Urothelium cell line (cell line): Measurements from ENCODE around the gene CDH4.

Source experiments
- DNase-seq: peaks from one replicate; pipeline ENCODE4 v3.0.0; 2011; ENCODE audit warnings: low spot score, mixed read lengths
- FAIRE-seq: peaks from 2 replicates; lab custom pipeline; 2011; peaks lifted over from hg19 to GRCh38; lab: Jason Lieb, UNC

The CDH4 gene

DNA sequence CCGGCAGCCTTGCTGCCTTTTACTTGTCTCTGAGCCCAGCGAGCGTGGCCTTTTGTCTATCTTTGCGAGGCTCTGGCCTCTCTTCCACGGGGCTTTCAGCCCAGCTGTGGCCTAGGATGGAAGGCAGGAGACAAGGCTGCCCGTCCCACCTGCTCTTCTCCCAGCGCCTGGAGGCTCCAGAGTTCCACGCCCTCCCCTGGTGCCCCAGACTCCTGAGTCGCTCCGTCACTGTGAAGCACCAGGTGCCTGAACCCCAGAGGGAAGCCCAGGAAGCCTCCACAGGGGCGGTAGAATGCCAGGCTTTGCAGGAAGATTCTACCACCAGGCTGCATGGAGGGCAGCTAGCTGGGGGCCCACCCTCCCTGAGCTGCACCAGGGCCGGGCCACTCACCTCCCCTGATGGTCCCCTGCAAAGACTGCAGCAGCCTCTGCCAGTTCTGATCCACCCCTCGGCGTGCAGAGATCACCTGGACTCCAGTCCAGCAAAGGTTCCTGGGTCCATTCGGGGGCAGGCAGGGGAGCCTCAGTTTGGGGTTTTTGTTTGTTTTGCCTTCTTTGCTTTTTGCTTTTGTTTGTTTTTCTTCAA is 384.6 kb downstream of the CDH4 start:
- FAIRE-seq (no peak), DNase-seq (no peak)

DNA sequence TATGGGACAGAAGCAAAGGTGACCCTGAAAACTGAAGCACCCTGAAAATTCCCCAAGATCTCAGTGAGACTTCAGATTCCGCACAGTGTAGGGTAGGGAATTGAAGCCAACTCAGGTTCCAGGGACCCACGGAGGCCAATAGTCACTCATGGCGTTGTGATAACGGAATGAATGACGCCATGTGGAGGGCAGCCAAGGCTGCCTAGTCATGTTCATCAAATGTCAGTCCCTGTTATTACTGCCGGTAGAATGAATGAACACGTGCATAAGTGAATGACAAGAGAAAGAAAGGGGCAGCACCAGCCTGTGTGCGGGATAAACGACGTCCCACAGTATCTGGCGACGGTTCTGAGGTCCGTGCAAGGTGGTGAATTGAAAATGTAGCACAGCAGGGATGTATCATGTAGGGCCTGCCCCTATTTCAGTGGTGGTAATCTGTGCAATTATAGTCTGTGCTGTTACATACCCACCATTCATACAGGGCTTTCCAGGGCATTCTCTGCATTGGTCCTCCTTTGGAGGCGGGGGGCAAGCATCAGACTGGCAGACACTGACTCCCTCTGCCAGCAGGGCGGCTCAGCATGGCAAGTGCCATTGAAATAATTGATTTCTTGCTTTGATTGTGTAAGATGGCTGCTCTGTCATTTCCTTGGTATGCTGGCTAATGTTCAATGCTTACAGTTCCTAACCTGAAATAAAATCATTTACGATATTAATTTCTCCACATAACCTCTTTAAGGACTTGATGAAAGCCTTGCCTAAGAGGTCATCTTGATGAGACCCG is 386.9 kb downstream of the CDH4 start:
- DNase-seq (peak; percentile 17), FAIRE-seq (no peak)

DNA sequence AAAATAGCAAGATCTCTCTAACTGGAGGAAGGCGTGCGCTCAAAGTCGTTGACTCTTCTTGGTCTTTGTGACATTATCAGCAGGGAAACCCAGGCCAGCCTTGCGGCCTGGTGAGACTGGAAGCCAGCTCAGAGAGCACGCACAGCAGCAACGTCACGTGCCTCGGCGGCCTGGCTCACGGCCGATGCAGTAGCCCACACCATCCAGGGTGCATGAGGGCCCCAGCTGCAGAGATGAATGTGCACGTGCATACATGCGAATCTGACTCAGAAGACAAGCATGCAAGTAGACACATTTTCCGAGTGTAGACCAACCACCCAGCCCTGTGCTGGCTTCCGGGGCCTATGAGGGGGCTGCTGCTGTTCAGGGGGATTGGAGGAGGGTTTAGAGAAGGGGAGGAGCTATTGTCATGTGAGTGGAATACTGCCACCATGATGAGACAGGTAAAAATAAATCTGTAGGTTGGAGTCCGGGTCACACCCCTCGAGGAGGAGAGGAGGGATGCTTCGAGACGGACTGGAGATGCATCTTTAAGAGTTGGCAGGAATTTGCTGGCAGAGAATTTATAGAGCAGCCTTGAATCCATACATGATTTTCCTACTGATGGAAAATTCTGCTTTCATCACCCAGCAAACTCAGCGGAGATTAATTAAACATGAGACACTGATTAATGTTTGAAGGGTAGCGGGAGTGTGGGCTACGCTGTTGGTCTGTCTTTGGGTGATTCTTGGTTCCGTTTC is 388.2 kb downstream of the CDH4 start:
- DNase-seq: peak; percentile 83
- peak; percentile 94 for FAIRE-seq

DNA sequence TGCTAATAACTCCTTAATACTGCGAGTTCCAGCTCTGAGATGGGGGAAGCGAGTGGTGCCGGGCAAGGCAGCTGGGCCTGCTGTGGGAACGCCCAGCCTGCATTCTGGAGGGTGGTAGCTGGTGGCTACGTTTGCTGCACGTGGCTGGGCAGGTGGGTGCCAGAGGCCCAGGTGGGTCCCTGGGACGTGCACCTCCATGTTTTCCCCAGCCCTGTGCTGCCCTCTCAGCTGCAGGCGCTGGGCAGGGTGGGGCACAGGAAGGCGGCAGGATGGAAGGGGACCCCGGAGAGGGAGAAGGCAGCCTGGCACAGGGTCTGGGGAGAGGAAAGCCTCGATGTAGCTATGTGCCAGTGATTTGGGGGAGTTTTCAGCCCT is 388.8 kb downstream of the CDH4 start:
- DNase-seq (no peak), FAIRE-seq (no peak)

DNA sequence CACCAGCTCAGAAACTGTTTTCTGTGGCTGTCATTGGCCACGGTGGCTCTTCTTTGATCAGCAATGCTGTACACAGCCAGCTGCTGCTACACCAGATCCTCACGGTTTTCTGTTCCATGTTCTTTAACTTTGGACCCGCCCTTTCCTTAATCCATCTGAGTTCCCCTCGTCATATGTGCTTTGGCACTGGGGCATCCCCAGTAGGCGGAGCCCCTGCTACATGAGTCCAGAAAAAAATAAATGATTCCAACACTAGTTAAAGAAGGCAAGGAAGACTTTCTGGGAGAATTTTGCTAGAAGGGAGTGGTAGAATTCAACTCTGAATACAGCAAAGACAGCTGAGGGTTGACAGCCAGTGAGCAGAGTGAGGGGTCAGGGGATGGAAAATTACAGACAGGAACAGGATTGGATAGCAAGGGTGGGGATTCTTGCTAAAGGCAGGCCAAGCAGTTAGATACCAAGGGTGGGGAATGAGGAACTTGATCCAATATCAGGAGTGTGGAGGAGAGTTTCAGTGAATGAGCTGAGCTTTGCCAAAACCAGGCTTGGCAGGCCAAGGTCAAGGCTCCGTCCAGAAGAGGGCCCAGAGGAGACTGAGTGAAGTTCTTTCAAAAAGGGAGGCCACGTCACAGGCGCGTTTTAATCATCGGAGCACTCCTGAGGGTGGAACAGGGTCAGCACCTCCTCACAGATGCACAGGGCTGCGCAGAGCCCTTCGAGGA is 391.8 kb downstream of the CDH4 start:
- FAIRE-seq: no peak
- DNase-seq: no peak

DNA sequence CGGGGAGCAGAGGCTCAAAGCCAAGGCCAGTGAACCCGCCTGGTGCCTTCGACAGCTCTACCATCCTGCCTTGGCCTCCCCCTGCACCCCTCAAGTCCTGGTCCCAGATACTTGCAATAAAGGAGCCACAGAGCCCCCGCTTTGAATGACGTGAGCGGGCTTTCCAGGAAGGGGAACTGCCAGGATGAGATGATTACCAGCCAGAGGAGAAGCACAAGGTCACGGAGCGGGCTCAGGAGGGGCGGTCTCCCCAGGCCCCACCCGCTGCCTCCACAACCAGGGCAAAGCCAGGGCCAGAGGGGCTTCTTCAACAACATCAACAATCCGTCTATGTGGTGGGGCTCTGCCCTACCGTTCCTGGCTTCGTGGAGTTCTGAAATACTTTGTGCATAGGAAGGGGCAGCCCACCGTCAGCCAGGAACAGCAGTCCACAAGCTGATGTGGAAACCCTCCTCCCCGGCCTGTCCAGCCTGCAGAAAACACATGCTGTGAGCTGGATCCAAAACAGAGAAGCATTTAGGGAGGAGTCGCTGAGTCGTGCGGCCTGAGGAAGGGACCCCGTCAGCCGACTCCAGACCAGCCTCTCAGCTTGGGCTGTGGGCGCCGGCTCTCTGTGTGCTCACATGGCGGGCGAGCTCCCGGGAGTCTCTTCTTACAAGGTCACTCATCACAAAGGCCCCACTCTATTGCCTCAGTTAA is 392.5 kb downstream of the CDH4 start:
- FAIRE-seq (no peak), DNase-seq (no peak)

DNA sequence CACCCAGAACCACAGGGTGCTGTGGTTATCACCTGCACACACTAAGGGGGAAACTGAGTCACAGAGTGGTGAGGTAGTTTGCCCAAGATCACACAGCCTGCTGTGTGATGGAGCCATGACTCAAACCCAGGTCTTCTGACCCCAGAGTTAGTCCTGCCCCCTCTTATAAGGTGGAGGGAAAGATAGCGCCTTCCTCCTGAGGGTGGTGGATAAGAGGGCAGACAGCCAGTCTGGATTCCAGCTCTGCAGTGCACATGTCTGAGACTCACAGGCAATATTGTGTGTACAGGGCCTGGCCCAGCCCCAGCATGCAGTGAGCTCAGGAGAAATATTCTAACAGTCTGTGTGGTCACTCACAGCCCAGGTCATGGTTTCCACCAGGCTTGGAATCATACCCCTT is 393.7 kb downstream of the CDH4 start:
- DNase-seq (no peak), FAIRE-seq (no peak)

DNA sequence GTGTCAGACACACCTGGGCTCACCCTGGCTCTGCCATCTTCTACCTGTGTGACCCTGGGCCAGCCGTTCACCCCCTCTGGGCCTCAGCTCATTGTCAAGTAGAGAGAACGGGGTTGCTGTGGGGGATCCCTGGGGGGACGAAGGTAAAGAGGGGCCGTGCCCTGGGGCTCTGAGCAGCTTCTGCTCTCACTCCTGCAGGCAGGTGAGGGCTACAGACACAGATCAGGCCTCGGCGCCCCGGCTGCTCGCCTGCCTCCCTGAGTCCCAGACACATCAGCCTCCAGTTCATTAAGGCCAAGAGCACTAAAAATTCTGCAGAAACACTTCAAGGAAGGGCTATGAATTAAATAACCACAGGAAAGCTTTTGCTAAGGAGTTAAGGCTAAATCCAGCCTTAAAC is 394.4 kb downstream of the CDH4 start:
- FAIRE-seq (no peak), DNase-seq (no peak)

DNA sequence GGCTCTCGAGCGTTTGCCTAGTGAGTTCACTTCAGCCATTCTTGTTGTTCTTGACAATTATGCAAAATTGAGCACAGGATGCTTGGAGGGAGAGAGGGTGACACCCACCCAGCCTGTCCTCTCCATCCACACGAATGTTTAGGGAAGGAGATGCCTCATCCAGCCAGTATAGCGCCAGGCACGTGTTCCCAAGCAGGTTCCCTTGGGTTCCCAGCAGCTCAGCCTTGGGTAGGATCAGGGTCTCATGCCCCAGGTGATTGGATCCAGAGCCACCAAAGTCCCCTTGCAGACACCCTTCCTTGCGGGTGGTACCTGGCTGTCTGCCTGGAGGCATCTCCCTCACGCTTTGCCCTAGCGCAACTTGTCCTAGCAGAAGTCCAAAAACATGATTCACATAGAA is 394.9 kb downstream of the CDH4 start:
- FAIRE-seq: no peak

DNA sequence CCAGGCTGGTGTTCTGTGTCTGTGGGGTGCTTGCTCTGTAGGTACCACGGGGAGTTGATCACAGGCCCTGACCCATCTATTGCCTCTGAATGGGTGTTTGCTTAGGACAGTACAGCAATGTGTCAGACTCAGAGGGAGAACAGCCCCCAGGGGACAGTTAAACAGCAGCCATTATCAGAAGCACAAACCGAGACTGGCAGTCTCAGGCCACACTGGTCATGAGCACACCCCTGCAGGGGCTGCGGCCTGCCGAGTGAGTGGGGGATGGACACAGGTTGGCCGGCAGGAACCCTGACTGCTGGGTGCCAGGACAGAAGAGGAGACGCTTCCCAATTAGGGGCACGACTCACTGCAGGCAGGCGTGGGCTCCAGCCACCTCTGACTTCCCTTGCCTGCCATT is 395.6 kb downstream of the CDH4 start:
- FAIRE-seq (no peak), DNase-seq (no peak)

More for the DNA sequence above, 394.9 kb downstream of the CDH4 start:
- no peak for DNase-seq

DNA sequence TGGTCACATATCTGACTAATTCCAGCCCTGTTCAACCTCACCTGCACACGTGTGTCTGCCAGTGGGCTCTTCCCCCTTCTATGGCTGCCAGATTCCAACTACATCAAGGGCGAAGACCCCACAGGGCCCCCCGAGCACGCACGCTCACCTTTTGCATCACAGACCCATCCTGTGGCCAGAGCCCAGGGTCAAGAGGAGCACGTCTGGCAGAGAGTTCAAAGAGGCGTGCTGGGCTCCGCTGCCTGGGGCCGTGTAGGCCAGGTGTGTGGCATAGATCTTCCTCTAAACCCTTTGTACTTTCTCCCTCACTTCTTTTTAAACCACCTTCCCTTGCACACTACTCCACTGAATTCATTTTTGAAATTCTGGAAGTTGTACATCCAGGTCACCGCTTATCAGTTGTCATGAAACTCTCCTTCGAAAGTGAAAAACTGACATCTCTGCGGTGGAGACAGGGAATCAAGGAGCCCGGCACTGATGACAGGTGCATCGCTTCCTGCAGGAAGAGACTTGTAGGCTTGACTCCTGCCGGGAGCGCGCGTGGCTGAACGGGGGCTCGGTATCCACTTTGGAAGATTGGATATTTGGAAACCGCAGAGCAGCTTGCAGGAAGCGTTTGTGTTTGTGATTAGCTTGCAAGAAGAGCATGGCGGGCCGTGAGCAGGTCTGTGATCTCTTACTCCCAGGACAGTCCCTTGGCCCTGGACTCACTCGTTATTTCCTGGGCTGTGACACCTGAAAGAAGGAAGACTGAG is 397.2 kb downstream of the CDH4 start:
- FAIRE-seq (no peak), DNase-seq (no peak)

DNA sequence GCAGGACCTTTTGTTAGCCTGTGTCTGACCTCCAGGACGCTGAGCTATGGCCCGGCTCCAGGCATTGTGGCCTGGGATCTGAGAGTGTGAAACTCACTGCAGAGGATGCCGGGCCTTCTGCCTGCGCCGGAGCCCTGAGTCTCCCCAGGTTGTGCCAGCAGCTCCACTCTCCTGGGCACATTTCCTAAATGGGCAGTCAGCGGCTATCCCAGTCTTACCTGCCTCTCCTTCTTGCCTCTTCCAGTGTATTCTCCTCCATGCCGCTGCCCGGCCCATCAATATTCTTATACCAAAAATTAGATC is 397.8 kb downstream of the CDH4 start:
- no peak for FAIRE-seq

DNA sequence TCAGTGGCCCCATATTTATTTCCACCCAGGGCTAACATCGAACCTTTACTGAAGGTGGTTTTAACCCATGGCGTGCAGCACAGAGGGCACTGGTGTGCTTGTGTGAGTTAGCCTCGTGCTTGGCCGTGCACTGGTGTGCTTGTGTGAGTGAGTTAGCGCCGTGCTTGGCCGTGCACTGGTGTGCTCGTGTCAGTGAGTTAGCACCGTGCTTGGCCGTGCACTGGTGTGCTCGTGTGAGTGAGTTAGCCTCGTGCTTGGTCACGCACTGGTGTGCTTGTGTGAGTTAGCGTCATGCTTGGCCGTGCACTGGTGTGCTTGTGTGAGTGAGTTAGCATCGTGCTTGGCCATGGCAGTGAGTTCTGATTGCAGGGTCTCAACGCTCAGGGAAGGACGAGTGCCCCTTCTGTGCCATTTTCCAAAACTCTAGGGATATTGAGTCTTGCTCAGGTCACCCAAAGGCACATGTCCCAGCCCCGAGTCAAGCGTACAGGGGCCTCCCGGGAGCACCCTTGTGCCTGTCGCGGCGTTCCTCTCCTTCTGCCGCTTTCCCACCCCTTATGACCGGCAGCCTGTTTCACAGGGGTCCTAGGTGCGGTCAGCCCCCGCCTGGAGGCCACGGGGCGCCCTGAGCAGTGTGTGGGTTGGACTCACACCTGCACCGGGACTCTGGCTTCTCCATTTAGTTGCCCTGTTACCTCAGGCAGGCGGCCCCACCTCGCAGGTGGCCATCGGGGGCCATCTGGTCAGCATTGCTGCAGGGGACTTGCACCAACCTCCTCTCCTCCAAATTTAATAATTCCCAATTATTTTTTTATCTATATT is 399.1 kb downstream of the CDH4 start:
- DNase-seq (no peak), FAIRE-seq (no peak)

More for the DNA sequence above, 397.8 kb downstream of the CDH4 start:
- DNase-seq: no peak

DNA sequence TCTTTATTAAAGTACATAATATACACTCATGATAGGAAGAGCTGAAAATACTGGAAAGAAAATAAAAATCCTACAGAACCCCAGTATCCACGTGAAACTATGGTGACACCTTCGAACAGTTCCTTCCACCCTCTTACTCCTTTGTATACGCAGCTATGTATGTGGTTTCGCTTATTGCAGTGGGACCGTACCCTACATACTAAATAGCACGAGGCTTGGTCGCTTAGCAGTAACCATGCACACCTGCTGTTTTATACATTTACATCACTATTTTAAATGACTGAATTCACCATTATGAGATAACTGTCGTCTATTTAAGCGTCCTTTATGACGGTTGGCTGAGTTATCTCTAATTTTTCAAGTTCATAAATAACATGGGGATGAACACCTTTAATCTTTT is 400.1 kb downstream of the CDH4 start:
- DNase-seq: no peak
- no peak for FAIRE-seq

DNA sequence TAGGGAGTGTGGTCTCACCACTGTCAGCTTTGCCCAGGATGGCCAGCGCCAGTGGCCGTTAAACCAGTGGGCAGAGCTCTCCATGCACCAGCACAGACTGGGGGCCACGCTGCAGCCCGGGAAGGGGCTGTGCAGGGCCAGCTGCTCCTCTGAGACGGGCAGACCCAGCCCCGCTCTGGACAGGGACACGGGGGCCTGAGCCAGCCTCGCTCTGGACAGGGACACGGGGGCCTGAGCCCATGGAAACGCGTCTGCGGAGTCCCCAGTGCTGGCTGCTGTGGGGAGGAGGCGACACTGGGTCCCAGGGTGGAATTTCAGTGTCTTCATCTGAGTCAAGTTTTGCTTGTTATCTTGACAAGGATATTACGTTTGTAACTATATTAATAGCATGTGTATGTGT is 402.7 kb downstream of the CDH4 start:
- no peak for DNase-seq
- FAIRE-seq: no peak

DNA sequence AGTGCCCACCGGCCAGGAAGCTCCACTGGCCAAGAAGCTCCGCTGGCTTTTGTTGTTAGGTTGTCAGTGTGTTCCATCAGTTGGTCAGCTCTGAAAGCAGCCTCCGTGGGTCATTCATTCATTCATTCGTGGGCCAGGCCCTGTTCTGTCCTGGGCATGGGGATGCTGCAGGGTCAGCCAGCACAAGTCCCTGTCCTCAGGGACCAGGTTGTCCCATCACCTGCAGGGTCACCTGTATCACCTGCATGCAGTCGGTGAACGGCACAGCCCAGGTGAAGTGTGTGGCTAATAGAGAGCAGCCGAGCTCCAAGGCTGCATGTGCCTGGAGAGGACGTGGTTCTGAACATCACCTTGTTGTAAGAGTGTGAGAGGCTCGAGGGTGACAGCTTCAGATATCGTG is 403.5 kb downstream of the CDH4 start:
- FAIRE-seq: no peak
- DNase-seq: no peak

DNA sequence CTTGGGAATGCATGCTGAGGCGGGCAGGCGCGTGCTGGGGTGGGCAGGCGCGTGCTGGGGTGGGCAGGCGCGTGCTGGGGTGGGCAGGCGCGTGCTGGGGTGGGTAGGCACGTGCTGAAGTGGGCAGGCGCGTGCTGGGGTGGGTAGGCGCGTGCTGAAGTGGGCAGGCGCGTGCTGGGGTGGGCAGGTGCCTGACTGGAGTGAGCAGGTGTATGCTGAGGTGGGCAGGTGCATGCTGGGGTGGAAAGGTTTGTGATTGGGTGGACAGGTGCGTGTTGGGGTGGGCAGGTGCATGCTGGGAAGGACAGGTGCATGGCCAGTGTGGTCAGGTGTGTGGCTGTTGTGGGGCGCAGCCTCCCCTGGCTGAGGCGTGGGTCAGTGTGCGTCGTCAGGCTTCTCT is 404.1 kb downstream of the CDH4 start:
- no peak for FAIRE-seq
- no peak for DNase-seq

DNA sequence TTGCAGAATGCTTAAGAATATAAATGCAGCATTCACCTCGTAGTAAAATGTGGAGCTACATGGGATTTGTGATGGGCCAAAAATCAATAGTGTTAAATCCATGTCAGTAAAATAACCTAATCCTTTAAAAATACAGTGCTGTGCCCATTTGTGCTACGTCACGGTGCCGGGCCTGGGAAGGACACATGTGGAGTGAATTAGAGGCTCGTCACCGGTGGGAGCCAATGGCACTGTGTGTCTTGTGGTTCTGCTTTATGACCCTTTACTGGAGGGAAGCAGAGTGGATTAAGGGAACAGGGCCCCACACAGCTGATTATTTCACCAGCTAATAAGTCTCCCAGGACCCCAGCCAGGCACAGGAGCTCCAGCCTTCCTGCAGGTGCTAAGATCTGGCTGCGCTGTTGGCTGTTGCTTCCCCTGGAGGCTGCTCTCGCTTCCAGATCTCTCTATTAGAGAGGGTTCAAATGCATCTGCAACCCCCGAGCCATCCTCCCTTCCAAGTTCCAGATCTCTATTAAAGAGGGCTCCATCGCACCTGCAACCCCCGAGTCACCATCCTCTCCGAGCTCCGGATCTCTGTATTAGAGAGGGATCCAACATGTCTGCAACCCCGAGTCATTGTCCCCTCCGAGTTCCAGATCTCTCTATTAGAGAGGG is 405.8 kb downstream of the CDH4 start:
- no peak for FAIRE-seq
- DNase-seq: no peak

DNA sequence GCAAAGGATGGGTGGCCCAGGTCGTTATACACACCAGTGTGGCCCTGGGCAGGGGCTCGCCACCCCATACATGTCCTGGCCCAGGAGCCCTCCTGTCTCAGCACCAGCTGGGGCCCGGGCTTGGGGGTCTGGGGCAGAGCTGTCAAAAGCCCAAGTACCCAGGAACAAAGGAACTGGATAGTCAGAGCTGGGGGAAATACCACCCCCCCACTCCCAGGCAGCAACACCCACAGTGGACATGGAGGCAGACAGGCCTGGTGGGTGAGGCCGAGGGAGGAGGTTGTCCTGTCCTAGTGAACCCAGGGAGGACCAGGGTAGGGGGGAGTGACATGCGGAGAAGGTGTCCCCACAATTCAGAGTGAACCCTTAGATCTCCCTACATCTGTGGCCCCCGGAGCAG is 406.5 kb downstream of the CDH4 start:
- FAIRE-seq (no peak), DNase-seq (no peak)
